ENCODE measurements around the gene CHAF1B. TPM values are rescaled to one million over a fixed set of nuclear protein-coding genes. Genes with fewer than 3 reads are reported as not detected.

The CHAF1B gene
- total and polyA plus RNA-seq, 2 donors (not counting 3 experiments of a cell fraction or from before 2014, with no cell fraction given), result 7.0 to 13.0 TPM

DNA sequence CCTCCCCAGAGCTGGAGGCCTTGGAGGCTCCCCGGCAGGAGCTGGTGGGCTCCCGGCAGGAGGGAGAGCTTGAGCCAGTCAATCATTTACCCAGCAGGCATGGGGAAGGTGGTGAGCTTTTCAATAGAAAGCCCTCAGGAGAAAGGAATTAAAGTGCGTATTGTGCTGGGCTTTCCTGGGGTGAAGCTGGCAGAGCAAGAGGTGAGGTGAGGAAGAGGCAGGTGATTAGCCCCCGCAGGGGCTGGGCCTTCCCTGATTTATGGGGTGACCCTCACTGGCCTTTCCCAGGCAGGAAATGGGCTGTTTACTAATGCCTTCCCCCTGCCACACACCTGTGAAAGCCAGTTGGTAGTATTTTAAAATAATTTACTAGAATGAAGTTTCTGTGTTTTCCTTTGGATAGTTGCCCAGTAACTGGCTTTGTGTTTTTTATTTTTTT is 68.9 kb downstream of the CHAF1B start:
- Histone ChIP-seq H3K4me3 (replicated peaks in 1 of 3; ENCODE audit: insufficient read depth in 1 of 3, low read depth in 1 of 3, low read length in 3 of 3) (no peak overlapping the region), H3K9ac (replicated peaks; ENCODE audit: extremely low read depth, insufficient read depth, low read length) (peak overlapping the region; percentile 55), H3K4me2 (ENCODE audit: insufficient read depth, low read length) (peak overlapping the region; percentile 5), H3K79me2 (ENCODE audit: control insufficient read depth, insufficient read depth, low read length) (peaks cover 81% of the 10 kb centered on the region), H3K9me1 (replicated peaks; ENCODE audit: control insufficient read depth, extremely low read depth, insufficient read depth, low read length) (no peaks in the 10 kb centered on the region), H3K36me3 (ENCODE audit: control insufficient read depth in 2 of 2, extremely low read depth in 1 of 2, insufficient read depth in 2 of 2, low read length in 2 of 2) (peaks cover 3% of the 10 kb centered on the region in 2 experiments), H3K27ac (ENCODE audit: insufficient read depth, low read depth, low read length) (peak overlapping the region; percentile 97), H3K4me1 (ENCODE audit: control insufficient read depth, extremely low read depth, insufficient read depth, low read length) (peaks cover 52% of the 10 kb centered on the region), H3K27me3 (ENCODE audit: control insufficient read depth in 2 of 2, insufficient read depth in 2 of 2, low read length in 2 of 2) (no peaks in the 10 kb centered on the region), H3K9me3 (replicated peaks; ENCODE audit: control insufficient read depth, insufficient read depth, low read length) (no peaks in the 10 kb centered on the region), H2AFZ (ENCODE audit: low read depth, low read length) (no peak overlapping the region), H4K20me1 (replicated peaks; ENCODE audit: control insufficient read depth, extremely low read depth, insufficient read depth, low read length) (no peaks in the 10 kb centered on the region)
- FAIRE-seq (no peak), DNase-seq (ENCODE audit: low read depth, low spot score) (peak; percentile 87)
- TF ChIP-seq MYC (IDR thresholded peaks at IDR 0.05; ENCODE audit: low read depth, low read length), result no peak
- no peak for TF ChIP-seq GATA2 (IDR thresholded peaks at IDR 0.05; ENCODE audit: insufficient read depth, insufficient read length, low read depth, low read length)
- TF ChIP-seq, protein P1, sequence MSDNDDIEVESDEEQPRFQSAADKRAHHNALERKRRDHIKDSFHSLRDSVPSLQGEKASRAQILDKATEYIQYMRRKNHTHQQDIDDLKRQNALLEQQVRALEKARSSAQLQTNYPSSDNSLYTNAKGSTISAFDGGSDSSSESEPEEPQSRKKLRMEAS (IDR thresholded peaks at IDR 0.05; ENCODE audit: insufficient read depth, insufficient read length), result no peak
- TF ChIP-seq CTCF (IDR thresholded peaks at IDR 0.05; ENCODE audit: extremely low read depth in 1 of 2, insufficient read depth in 1 of 2, low read depth in 1 of 2, low read length in 2 of 2), result no peak
- no peak for TF ChIP-seq POLR2A (IDR thresholded peaks at IDR 0.05; ENCODE audit: low read depth, low read length)
- no peak for TF ChIP-seq POLR2AphosphoS5 (IDR thresholded peaks at IDR 0.05; ENCODE audit: insufficient read depth, low read depth, low read length)
- no peak for TF ChIP-seq JUN (IDR thresholded peaks at IDR 0.05; ENCODE audit: borderline replicate concordance, insufficient read depth, insufficient read length, low read depth)
- no peak for TF ChIP-seq EZH2 (IDR thresholded peaks at IDR 0.05; ENCODE audit: borderline replicate concordance, low read depth, low read length, severe bottlenecking)
- TF ChIP-seq FOS (IDR thresholded peaks at IDR 0.05; ENCODE audit: borderline replicate concordance, insufficient read depth, low read length), result no peak
- BruUV-seq (replicated peaks), result no TSS peak
- POLR2A ChIA-PET, result interaction anchor here (1.2 to 2.5 kb wide), 4 partner anchors 12 to 24 kb away, joined by 4 to 15 read pairs (median 6); no protein-coding TSS in a partner anchor
- CTCF ChIA-PET, result interaction anchor here (1.3 to 3.3 kb wide), 5 partner anchors 24 to 176 kb away, joined by 3 to 19 read pairs (median 4); no protein-coding TSS in a partner anchor
- dilution Hi-C loops (cut with MboI; ENCODE audit: extremely low pct_ligation_motif_present, low sequenced_read_pairs), result no loop called here
- intact Hi-C loops (cut with micrococcal nuclease), result no loop called here
